8988T (cell line): ENCODE data around the gene CRLF1.
A peak's percentile ranks its signal among the peaks of the same experiment; 100 is the strongest.

Experiments
- DNase-seq: peaks from one replicate; pipeline ENCODE4 v3.0.0; 2011

The CRLF1 gene

DNA sequence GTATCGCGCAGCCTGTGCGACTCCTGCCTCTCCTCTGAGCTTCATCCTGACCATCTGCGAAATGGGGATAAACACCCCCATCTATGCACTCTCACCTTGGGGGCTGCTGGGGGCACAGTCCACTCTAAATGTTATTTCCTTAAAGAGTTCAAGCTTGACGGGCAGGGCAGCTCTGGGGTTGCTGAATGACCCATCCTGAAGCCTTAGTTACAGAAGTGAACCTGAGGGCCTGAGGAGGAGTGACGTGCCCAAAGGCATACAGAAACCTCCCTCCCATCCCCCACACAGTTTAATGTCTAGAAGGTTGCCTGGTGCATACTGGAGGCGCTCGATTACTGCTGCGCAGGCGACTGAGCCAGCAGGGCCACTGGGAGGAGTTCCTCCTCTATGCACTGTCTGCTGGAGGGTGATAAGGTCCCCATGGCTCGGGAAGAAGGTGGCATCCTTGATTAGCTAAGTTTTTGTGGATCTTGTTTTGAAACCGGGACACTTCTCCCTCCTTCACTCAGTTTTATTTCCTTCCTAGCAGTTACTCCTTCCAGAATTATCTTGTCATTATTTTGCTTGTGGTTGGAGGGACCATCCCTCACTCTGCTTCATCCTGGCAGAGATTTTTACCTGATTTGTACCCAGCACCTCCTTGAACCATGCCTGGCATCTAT is 62.7 kb downstream of the CRLF1 start:
- peak; percentile 82 for DNase-seq
